ENCODE data around the gene PIP4P1. TPM values are rescaled to one million over a fixed set of nuclear protein-coding genes. Genes with fewer than 3 reads are reported as not detected.

PIP4P1 gene
- total RNA-seq, 1 donor from 2014 or later, result 38.4 TPM

GRCh38 chr14:20492486-20492885 lies 31.3 kb upstream of the PIP4P1 start:
- Mint-ChIP-seq H3K27ac (peak overlapping the region; percentile 5), H3K36me3 (no peaks in the 10 kb centered on the region), H3K4me1 (ENCODE audit: unreplicated experiment) (peaks cover 11% of the 10 kb centered on the region), H3K27me3 (no peaks in the 10 kb centered on the region), H3K9me3 (peaks cover 13% of the 10 kb centered on the region), H3K4me3 (no peak overlapping the region)
- no peak for TF ChIP-seq CTCF (conservative IDR thresholded peaks at IDR 0.05)
- DNase-seq (ENCODE audit: extremely low spot score, unreplicated experiment), result no peak

- Mint-ChIP-seq H3K27ac (no peak overlapping the region), H3K27me3 (no peaks in the 10 kb centered on the region)
Measured at GRCh38 chr14:20490563-20490962, 29.3 kb upstream of the PIP4P1 start.

GRCh38 chr14:20489093-20489994 lies 28.1 kb upstream of the PIP4P1 start:
- Mint-ChIP-seq H3K27me3 (no peaks in the 10 kb centered on the region), H3K9me3 (peaks cover 9% of the 10 kb centered on the region), H3K4me1 (ENCODE audit: unreplicated experiment) (peaks cover 11% of the 10 kb centered on the region), H3K36me3 (no peaks in the 10 kb centered on the region), H3K4me3 (peak overlapping the region; percentile 81), H3K27ac (peak overlapping the region; percentile 97)
- no peak for TF ChIP-seq CTCF (conservative IDR thresholded peaks at IDR 0.05)
- no peak for DNase-seq (ENCODE audit: extremely low spot score, unreplicated experiment)

More at GRCh38 chr14:20490563-20490962, 29.3 kb upstream of the PIP4P1 start:
- TF ChIP-seq CTCF (conservative IDR thresholded peaks at IDR 0.05), result no peak
- H3K36me3 Mint-ChIP-seq, result no peaks in the 10 kb centered on the region
- peaks cover 11% of the 10 kb centered on the region for H3K4me1 Mint-ChIP-seq (ENCODE audit: unreplicated experiment)
- peaks cover 13% of the 10 kb centered on the region for H3K9me3 Mint-ChIP-seq
- no peak overlapping the region for H3K4me3 Mint-ChIP-seq
- DNase-seq (ENCODE audit: extremely low spot score, unreplicated experiment), result no peak

- Mint-ChIP-seq H3K27me3 (no peaks in the 10 kb centered on the region), H3K4me3 (no peak overlapping the region), H3K4me1 (ENCODE audit: unreplicated experiment) (peaks cover 6% of the 10 kb centered on the region), H3K27ac (no peak overlapping the region), H3K36me3 (no peaks in the 10 kb centered on the region), H3K9me3 (peaks cover 4% of the 10 kb centered on the region)
- TF ChIP-seq CTCF (conservative IDR thresholded peaks at IDR 0.05), result no peak
- DNase-seq (ENCODE audit: extremely low spot score, unreplicated experiment), result no peak
Measured at GRCh38 chr14:20487396-20487725, 26.1 kb upstream of the PIP4P1 start.

GRCh38 chr14:20486684-20487395 lies 25.6 kb upstream of the PIP4P1 start:
- Mint-ChIP-seq H3K36me3 (no peaks in the 10 kb centered on the region), H3K27ac (no peak overlapping the region), H3K27me3 (no peaks in the 10 kb centered on the region), H3K4me3 (no peak overlapping the region), H3K9me3 (peaks cover 4% of the 10 kb centered on the region), H3K4me1 (ENCODE audit: unreplicated experiment) (peaks cover 6% of the 10 kb centered on the region)
- no peak for TF ChIP-seq CTCF (conservative IDR thresholded peaks at IDR 0.05)
- no peak for DNase-seq (ENCODE audit: extremely low spot score, unreplicated experiment)
